Thoracic aorta (tissue), 2 donors: ENCODE results near the gene FCRL3. TPM values are rescaled to one million over a fixed set of nuclear protein-coding genes. Genes with fewer than 3 reads are reported as not detected.

Source experiments
- ATAC-seq: fragments of 150-250 bp; one replicate; pipeline ENCODE4 v1.8.0; 2017; ENCODE audit warnings: low read depth; ENCODE audit not compliant: insufficient number of reproducible peaks, low FRiP score
- DNase-seq: peaks from one replicate; pipeline ENCODE4 v3.0.0-alpha.2; 2020; ENCODE audit warnings: low spot score
- H3K27ac ChIP-seq, 2 donors: fragments of 200-600 bp; sonication (generic); 1 replicate in 1 of 2; 2 replicates in 1 of 2; pipeline ENCODE4 v1.5.1; 2016; ENCODE audit warnings: mild to moderate bottlenecking in 2 of 2, moderate library complexity in 2 of 2
- H3K27me3 ChIP-seq: fragments of 200-600 bp; sonication (generic); replicated peaks from 2 replicates; pipeline ENCODE4 v1.6.0; 2016; ENCODE audit warnings: mild to moderate bottlenecking; ENCODE audit not compliant: insufficient read depth
- H3K36me3 ChIP-seq: fragments of 200-600 bp; sonication (generic); one replicate; pipeline ENCODE4 v1.5.1; 2016
- H3K4me1 ChIP-seq, 2 donors: fragments of 200-600 bp; sonication (generic); 1 replicate in 1 of 2; 2 replicates in 1 of 2; pipeline versions ENCODE4 v1.5.1 to v1.6.0; 2016; ENCODE audit warnings: low read depth in 2 of 2, mild to moderate bottlenecking in 1 of 2; ENCODE audit not compliant: control insufficient read depth in 1 of 2
- H3K4me3 ChIP-seq: fragments of 200-600 bp; sonication (generic); 2 replicates; pipeline ENCODE4 v1.5.1; 2016; ENCODE audit warnings: mild to moderate bottlenecking
- H3K9me3 ChIP-seq: fragments of 200-600 bp; sonication (generic); 2 replicates; pipeline ENCODE4 v1.5.1; 2016
- CTCF ChIP-seq: fragments of 200-600 bp; sonication (generic); IDR thresholded peaks from one replicate; pipeline ENCODE4 v1.5.1; 2019; ENCODE audit warnings: antibody characterized with exemption
- total RNA-seq, 2 donors: library from RNA; depleted of rRNA; stranded (reverse); fragments of >200 nt; gene quantifications; one replicate each; pipeline versions ENCODE4 v1.1.0 to v1.2.3, GENCODE V29; 2016

Gene FCRL3
- total RNA-seq, 2 donors from 2014 or later = not detected

GRCh38 chr1:157641177-157641576 lies 59.4 kb downstream of the FCRL3 start:
- TF ChIP-seq CTCF = no peak
- no peak overlapping the region for H3K4me3 ChIP-seq
- H3K27me3 ChIP-seq = no peaks in the 10 kb centered on the region
- ATAC-seq (no peak), DNase-seq (no peak)
- H3K4me1 ChIP-seq = no peaks in the 10 kb centered on the region
- no peaks in the 10 kb centered on the region for H3K36me3 ChIP-seq
- no peak overlapping the region for H3K27ac ChIP-seq
- no peaks in the 10 kb centered on the region for H3K9me3 ChIP-seq

GRCh38 chr1:157639800-157640199 lies 60.8 kb downstream of the FCRL3 start:
- DNase-seq = no peak
- H3K4me3 ChIP-seq = no peak overlapping the region
- ATAC-seq = no peak
- no peaks in the 10 kb centered on the region for H3K9me3 ChIP-seq
- no peaks in the 10 kb centered on the region for H3K27me3 ChIP-seq
- H3K4me1 ChIP-seq = no peaks in the 10 kb centered on the region
- H3K27ac ChIP-seq = no peak overlapping the region
- H3K36me3 ChIP-seq = no peaks in the 10 kb centered on the region
- no peak for TF ChIP-seq CTCF

GRCh38 chr1:157628773-157629172 lies 71.8 kb downstream of the FCRL3 start:
- ATAC-seq (no peak), DNase-seq (no peak)
- Histone ChIP-seq H3K27ac (no peak overlapping the region), H3K4me3 (no peak overlapping the region), H3K27me3 (no peaks in the 10 kb centered on the region), H3K9me3 (no peaks in the 10 kb centered on the region), H3K36me3 (no peaks in the 10 kb centered on the region), H3K4me1 (no peaks in the 10 kb centered on the region)
- TF ChIP-seq CTCF = no peak

Other genes starting within 250 kb of the FCRL3 start
- under 1 TPM; 0.21 to 0.54 TPM for gene FCRL5, start 148.3 kb downstream of the FCRL3 start, total RNA-seq
- not detected for gene FCRL4, start 102.7 kb downstream of the FCRL3 start, total RNA-seq
- not detected for gene FCRL2, start 76.4 kb upstream of the FCRL3 start, total RNA-seq
- 1 to 10 TPM in 1 of 2 donors, not detected in 1; 1.8 TPM for gene FCRL1, start 119.4 kb upstream of the FCRL3 start, total RNA-seq
- gene CD5L, start 141.0 kb upstream of the FCRL3 start, total RNA-seq = under 1 TPM in 1 of 2 donors, not detected in 1; 0.28 TPM